ENCODE data around the gene MMP24.

The MMP24 gene

GRCh38 chr20:35264755-35265154, 38.3 kb downstream of the MMP24 start:
- Histone ChIP-seq H3K36me3 (ENCODE audit: low read depth) (no peaks in the 10 kb centered on the region), H3K9me3 (ENCODE audit: severe bottlenecking) (no peaks in the 10 kb centered on the region), H3K4me3 (ENCODE audit: severe bottlenecking) (no peak overlapping the region), H3K4me1 (ENCODE audit: insufficient read depth, poor library complexity, severe bottlenecking) (peaks cover 17% of the 10 kb centered on the region), H3K27me3 (ENCODE audit: insufficient read depth, poor library complexity, severe bottlenecking) (no peaks in the 10 kb centered on the region), H3K27ac (ENCODE audit: poor library complexity, severe bottlenecking) (peak overlapping the region; percentile 94)
- DNase-seq (ENCODE audit: low spot score) (peak; percentile 85), ATAC-seq (ENCODE audit: low read depth) (peak; percentile 7; the same call in 1 of the 3 replicates)
- peak; percentile 72 for TF ChIP-seq CTCF (IDR thresholded peaks at IDR 0.05; ENCODE audit: poor library complexity, severe bottlenecking)

GRCh38 chr20:35267092-35267491, 40.6 kb downstream of the MMP24 start:
- no peak overlapping the region for H3K4me3 ChIP-seq (ENCODE audit: severe bottlenecking)
- DNase-seq (ENCODE audit: low spot score) (peak; percentile 83), ATAC-seq (ENCODE audit: low read depth) (no peak)
- H3K27ac ChIP-seq (ENCODE audit: poor library complexity, severe bottlenecking): no peak overlapping the region
- H3K27me3 ChIP-seq (ENCODE audit: insufficient read depth, poor library complexity, severe bottlenecking): no peaks in the 10 kb centered on the region
- peaks cover 17% of the 10 kb centered on the region for H3K4me1 ChIP-seq (ENCODE audit: insufficient read depth, poor library complexity, severe bottlenecking)
- TF ChIP-seq CTCF (IDR thresholded peaks at IDR 0.05; ENCODE audit: poor library complexity, severe bottlenecking): no peak
- H3K9me3 ChIP-seq (ENCODE audit: severe bottlenecking): no peaks in the 10 kb centered on the region
- H3K36me3 ChIP-seq (ENCODE audit: low read depth): no peaks in the 10 kb centered on the region

GRCh38 chr20:35269055-35269781, 42.7 kb downstream of the MMP24 start:
- peaks cover 1% of the 10 kb centered on the region for H3K4me1 ChIP-seq (ENCODE audit: insufficient read depth, poor library complexity, severe bottlenecking)
- no peaks in the 10 kb centered on the region for H3K27me3 ChIP-seq (ENCODE audit: insufficient read depth, poor library complexity, severe bottlenecking)
- H3K9me3 ChIP-seq (ENCODE audit: severe bottlenecking): no peaks in the 10 kb centered on the region
- DNase-seq (ENCODE audit: low spot score): peak; percentile 88
- no peak overlapping the region for H3K4me3 ChIP-seq (ENCODE audit: severe bottlenecking)
- no peak overlapping the region for H3K27ac ChIP-seq (ENCODE audit: poor library complexity, severe bottlenecking)
- ATAC-seq (ENCODE audit: low read depth): peak; percentile 66
- no peaks in the 10 kb centered on the region for H3K36me3 ChIP-seq (ENCODE audit: low read depth)
- TF ChIP-seq CTCF (IDR thresholded peaks at IDR 0.05; ENCODE audit: poor library complexity, severe bottlenecking): peak; percentile 100

- DNase-seq (ENCODE audit: low spot score) (no peak), ATAC-seq (ENCODE audit: low read depth) (no peak)
- Histone ChIP-seq H3K9me3 (ENCODE audit: severe bottlenecking) (no peaks in the 10 kb centered on the region), H3K27ac (ENCODE audit: poor library complexity, severe bottlenecking) (no peak overlapping the region), H3K36me3 (ENCODE audit: low read depth) (no peaks in the 10 kb centered on the region; the same call in 1 of the 2 replicates), H3K4me1 (ENCODE audit: insufficient read depth, poor library complexity, severe bottlenecking) (no peaks in the 10 kb centered on the region), H3K4me3 (ENCODE audit: severe bottlenecking) (no peak overlapping the region), H3K27me3 (ENCODE audit: insufficient read depth, poor library complexity, severe bottlenecking) (no peaks in the 10 kb centered on the region)
- no peak for TF ChIP-seq CTCF (IDR thresholded peaks at IDR 0.05; ENCODE audit: poor library complexity, severe bottlenecking)
These were observed 43.8 kb downstream of the MMP24 start for GRCh38 chr20:35270021-35270902.

Data from RWPE2 (cell line).